Jurkat, Clone E6-1 (cell line): Measurements from ENCODE around the gene OPRM1.
"Not testable (repeated sequence)": the region's sequence is repeated elsewhere in the genome, so short reads cannot be mapped to it uniquely, and the experiment has no call there.

Experiments used
- DNase-seq: peaks from one replicate; pipeline ENCODE4 v3.0.0-alpha.2; 2011; ENCODE audit warnings: low read depth, low spot score
- H3K4me3 ChIP-seq: 2 replicates; pipeline ENCODE4 v1.5.1; 2011; ENCODE audit warnings: mild to moderate bottlenecking, low read length, control low read depth, moderate library complexity

Gene OPRM1

DNA sequence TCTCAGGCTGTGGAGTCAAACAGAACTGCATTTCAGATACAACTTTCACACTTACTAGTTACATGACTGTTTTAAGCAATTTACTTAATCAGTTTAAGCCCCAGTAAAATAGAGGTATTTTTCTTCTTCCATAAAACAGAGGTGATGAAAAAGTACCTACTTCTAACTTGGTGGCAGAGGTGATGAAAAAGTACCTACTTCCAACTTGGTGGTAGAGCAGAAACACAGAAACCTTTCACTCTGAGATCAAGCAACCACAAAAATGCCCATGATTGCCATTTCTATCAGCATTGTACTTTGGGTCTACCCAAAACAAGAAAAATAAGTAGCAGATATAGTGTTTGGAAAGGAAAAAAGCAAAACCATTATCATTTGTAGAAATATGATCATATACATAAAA is 148.7 kb downstream of the OPRM1 start:
- no peak for DNase-seq

GRCh38 chr6:154196333-154196885 is 157.4 kb downstream of the OPRM1 start:
- no peak for DNase-seq
- H3K4me3 ChIP-seq, result no peak overlapping the region

More for the DNA sequence above, 148.7 kb downstream of the OPRM1 start:
- no peak overlapping the region for H3K4me3 ChIP-seq

DNA sequence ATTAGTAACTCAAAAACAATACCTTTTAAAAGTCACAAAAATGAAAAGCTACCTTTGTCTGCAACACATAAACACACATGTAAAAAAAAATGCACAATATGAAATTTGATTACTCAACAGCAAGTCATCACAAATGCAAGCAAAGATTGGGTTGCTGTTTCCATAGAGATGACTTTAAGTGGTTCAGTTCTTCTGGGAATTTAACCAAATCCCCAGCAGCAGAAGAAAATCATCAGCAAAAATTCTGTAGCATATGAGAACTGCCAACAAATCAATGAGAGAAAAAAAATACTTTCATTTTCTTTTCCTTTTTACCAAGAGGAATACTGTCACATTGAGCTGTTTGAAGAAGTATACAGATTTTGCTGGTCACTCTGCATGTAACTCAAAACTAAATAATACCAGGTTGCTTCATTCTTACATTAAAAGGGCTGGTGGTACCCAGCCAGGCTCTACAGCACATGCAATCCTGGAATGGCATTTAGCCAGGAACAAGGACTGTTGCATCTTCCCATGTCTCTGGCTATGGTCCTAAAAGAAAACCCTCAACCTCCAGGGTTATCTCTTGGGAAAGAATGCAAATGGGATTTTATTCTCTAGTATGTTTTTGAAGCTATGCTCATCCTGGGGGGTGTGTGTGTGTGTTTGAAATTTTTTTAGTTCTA is 158.3 kb downstream of the OPRM1 start:
- H3K4me3 ChIP-seq, result no peak overlapping the region
- DNase-seq, result no peak

DNA sequence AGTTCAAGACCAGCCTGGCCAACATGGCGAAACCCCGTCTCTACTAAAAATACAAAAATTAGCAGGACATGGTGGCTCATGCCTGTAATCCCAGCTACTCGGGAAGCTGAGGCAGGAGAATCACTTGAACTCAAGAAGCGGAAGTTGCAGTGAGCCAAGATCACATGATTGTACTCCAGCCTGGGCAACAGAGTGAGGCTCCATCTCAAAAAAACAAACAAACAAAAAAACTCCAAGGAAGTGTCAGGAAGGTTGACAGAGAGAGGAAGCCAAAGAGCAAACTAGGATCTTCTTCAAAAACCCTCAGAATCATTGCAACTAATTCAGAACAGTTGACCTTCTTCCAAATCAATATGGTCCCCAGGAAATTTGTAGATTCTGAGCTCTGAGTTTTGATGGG is 162.6 kb downstream of the OPRM1 start:
- H3K4me3 ChIP-seq, DNase-seq: not testable (repeated sequence)

- no peak overlapping the region for H3K4me3 ChIP-seq
- DNase-seq, result no peak
These were observed 163.3 kb downstream of the OPRM1 start for GRCh38 chr6:154202339-154202738.

- no peak overlapping the region for H3K4me3 ChIP-seq
- DNase-seq, result no peak
These were observed 163.9 kb downstream of the OPRM1 start for GRCh38 chr6:154202958-154203357.

DNA sequence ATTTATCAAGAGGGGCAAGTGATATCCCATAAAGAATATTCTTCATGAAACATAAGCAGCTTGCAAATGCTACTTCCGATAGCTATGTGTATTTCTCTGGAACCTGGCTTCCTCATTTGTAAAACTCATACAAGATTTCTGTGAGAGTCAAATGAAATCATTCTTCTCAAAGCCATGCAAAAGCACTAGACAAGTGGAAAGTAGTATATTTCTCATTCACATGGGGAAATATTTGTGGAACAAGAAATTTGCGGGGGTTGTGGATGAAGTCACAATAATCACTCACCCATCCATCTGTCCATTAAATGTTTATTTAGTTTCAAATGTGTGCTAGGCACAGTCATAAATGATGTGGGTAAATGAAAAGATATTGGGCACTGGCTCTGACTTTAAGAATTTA is 167.1 kb downstream of the OPRM1 start:
- H3K4me3 ChIP-seq, result no peak overlapping the region

GRCh38 chr6:154206996-154207395 is 168.0 kb downstream of the OPRM1 start:
- DNase-seq, result no peak

More for the DNA sequence above, 167.1 kb downstream of the OPRM1 start:
- DNase-seq, result no peak

GRCh38 chr6:154209555-154209954 is 170.5 kb downstream of the OPRM1 start:
- no peak for DNase-seq
- no peak overlapping the region for H3K4me3 ChIP-seq

More at GRCh38 chr6:154206996-154207395, 168.0 kb downstream of the OPRM1 start:
- no peak overlapping the region for H3K4me3 ChIP-seq

- H3K4me3 ChIP-seq, result no peak overlapping the region
- DNase-seq, result no peak
These were observed 171.6 kb downstream of the OPRM1 start for GRCh38 chr6:154210678-154211077.

DNA sequence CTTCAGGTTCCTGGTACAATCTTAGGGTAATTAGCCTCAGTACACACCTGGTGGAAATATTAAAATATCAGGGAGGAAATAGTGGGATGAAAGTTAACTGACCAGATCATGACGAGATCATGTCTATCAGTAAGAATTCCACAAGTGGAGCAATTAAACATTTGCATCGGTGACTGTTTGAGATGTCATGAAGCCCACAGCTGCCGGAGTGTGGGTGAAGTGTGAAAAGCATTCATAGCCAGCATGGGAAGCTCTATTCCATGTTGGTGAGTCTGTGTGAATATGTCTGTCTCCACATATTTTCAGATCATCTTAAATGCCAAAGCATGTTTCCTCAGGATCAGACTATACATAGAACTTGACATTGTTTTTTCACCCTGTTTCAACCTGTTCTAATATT is 174.7 kb downstream of the OPRM1 start:
- no peak for DNase-seq
- no peak overlapping the region for H3K4me3 ChIP-seq

- H3K4me3 ChIP-seq, result no peak overlapping the region
- no peak for DNase-seq
These were observed 179.3 kb downstream of the OPRM1 start for GRCh38 chr6:154218301-154218700.

DNA sequence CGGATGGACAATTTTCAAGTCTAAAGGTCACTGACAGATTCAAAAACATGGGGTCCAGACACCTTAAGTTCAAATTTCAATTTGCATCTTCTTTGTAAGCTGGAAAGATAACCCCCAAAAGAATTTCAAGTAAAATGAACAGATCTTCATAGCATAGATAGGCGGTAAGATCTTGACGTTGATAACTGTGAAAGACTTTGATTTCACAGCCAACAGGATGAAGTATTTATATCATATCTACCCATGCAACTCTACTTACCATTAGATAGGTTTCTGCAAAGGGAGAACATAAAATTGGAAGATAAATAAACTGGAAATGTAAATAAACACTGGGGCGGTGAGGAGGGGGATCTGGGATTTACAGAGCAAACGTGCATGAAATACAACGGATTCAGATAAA is 179.7 kb downstream of the OPRM1 start:
- no peak overlapping the region for H3K4me3 ChIP-seq
- DNase-seq, result peak; percentile 7

- no peak for DNase-seq
- H3K4me3 ChIP-seq, result no peak overlapping the region
These were observed 180.2 kb downstream of the OPRM1 start for GRCh38 chr6:154219250-154219649.

DNA sequence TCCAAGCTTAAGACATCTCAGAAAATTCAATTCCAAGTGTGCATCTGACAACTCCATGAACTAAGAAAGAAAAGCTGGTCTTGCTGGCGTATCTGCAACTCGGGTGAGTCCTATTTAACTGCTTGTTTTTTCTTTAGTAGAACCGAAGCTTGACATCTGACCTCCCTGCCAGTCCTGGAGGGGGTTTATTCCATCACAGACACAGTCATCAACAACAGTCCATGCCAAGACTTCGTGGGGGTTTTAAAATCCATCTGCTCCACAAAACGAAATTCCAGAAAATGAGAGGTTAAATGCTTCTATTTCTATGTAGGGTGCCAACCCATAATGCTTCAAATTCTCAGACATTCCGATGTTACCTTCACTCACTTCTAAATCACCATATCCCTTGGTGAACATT is 183.7 kb downstream of the OPRM1 start:
- no peak overlapping the region for H3K4me3 ChIP-seq
- DNase-seq, result no peak

DNA sequence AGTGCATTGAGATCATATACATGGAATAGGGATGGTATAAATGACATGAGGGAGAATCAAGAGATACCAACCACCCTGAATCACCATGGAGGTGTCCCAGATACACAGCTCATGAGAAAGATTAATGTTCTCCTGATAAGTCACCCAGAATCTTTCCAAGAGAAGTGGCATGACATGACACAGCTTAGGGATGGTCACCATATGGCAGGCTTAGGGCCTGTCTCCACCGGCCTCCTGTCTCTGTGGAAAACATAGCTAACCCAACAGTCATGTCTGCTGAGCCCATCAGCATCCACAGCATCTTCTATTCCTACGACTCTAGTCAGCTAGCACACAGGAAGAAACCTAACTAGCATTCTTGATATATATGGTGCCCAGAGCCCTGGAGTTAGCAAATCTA is 184.3 kb downstream of the OPRM1 start:
- no peak for DNase-seq
- no peak overlapping the region for H3K4me3 ChIP-seq

DNA sequence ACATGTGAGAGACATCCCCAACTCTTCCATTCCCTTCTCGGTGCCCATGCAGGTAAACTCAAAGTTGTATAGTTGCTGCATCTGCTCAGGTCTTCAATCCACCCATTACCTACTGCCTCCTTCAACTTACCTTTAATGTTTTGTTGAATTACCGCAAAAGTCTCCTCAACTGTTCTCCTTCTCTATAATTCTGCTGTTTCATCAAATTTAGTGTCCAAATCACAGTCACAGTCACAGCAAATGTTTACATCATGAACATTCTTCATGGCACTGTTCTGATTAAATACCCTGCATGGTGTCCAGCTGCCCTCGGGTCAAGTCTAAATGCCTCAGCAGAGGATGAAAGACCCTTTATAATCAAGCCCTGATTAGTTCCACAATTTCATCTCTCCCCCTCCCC is 187.4 kb downstream of the OPRM1 start:
- DNase-seq, result no peak
- H3K4me3 ChIP-seq, result no peak overlapping the region

DNA sequence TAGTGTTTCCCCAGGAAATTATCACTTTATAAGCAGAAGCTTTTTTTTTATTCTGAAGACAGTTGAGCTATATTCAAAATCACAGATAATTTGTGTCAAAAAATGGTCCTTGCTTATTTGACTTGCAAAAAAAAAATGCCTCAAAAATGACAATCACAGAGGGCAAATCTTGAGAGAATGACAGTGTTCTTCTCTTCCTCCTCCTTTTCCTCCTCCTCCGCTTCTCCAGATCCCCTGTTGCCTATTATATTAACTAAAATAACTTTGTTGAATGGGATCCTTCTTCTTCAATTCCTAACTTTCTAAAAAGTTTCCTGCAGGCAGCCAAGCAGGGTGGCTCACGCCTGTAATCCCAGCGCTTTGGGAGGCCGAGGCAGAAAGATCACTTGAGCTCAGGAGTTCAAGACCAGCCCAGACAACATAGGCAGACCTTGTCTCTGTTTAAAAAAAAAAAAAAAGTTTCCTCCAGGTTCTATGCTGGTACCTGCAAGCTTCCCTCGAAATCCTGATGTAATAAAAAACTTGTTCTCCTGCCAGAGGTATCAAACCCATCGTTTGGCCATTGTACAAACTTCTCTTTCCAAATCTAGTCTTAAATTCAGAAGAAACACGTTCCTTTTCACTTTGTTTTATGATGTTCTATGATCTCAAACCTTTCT is 189.0 kb downstream of the OPRM1 start:
- DNase-seq, result no peak
- no peak overlapping the region for H3K4me3 ChIP-seq

GRCh38 chr6:154228521-154228905 is 189.5 kb downstream of the OPRM1 start:
- DNase-seq, result no peak

DNA sequence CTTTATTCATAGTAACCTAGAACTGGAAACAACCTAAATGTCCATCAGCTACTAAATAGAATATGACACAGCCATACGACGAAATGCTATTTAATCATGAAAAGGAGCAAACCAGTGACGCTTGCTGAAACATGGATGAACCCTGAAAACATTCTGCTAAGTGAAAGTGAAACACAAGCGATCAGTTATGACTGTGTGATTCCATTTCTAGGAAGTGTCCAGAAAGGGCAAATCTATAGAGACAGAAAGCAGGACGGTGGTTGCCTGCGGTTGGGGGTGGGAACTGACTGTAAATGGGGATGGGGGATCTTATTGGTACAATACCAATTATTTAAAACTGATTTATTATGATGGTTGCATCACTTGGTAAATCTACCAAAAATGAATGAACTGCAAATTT is 190.7 kb downstream of the OPRM1 start:
- no peak for DNase-seq
- no peak overlapping the region for H3K4me3 ChIP-seq

More at GRCh38 chr6:154228521-154228905, 189.5 kb downstream of the OPRM1 start:
- H3K4me3 ChIP-seq, result no peak overlapping the region

GRCh38 chr6:154230393-154230792 is 191.4 kb downstream of the OPRM1 start:
- H3K4me3 ChIP-seq, result no peak overlapping the region
- no peak for DNase-seq
